HK-2 (cell line): Measurements from ENCODE around the gene CDH23.

Source experiments
- DNase-seq: peaks from one replicate; pipeline ENCODE4 v3.0.0-alpha.2; 2018; ENCODE audit not compliant: unreplicated experiment

CDH23 gene

DNA sequence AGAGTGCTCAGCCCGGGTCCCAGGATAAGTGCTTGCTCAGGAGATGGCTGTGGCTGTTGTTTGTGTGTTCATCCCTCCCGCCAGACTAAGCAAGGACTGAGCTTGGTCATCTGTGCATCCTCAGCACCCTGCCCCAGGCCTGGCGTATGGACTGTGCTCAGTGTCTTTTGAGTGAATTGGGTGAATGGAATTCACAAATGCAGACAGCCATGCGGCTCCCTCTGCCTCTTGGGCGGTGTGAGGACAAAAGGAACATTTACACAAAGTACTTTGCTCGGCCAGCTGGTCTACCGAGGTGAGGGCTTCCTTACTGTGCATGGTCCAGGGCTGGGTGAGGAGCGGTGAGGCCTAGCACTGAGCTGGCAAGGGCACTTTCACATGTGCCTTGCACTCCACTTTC is 120.2 kb downstream of the CDH23 start:
- no peak for DNase-seq

DNA sequence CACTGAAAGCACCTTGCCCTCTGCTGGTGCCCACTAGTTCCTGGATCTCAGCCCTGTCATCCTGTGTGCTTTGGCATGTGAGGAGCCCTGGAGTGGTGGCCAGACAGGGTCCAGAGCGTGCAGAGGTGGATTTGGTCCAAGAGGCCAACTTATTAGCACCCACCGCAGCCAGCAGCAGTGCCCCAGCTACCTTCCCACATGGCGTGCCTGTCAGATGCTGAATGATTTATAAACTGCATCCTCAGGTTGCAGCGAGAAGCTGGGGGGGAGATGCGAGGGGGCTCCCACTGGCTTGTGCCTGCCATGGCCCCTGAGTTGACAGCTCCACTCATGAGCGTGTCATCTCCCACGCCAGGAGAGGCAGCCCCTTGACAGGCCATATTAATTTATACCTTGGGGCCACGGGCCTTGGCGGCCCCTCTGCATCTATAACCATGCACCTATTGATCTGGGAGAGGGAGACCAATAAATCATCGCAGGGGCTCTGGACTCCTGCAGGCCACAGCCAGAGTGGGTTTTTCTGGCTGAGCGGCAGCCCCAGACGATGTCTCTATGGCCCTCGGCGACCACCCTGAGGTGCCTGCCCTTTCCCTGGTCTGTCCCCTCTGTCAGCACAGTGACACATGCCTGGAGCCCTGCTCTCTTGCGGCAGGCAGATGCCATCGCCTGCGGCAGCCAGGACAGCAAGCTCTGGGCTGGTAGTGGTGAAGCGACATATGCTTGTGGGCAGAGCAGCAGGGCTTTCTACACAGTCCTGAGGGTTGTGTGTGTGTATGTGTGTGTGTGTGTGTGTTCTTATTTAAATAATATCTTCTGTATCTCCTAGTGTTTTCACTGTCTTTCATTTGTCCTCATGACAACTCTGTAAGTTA is 120.8 kb downstream of the CDH23 start:
- DNase-seq: no peak

DNA sequence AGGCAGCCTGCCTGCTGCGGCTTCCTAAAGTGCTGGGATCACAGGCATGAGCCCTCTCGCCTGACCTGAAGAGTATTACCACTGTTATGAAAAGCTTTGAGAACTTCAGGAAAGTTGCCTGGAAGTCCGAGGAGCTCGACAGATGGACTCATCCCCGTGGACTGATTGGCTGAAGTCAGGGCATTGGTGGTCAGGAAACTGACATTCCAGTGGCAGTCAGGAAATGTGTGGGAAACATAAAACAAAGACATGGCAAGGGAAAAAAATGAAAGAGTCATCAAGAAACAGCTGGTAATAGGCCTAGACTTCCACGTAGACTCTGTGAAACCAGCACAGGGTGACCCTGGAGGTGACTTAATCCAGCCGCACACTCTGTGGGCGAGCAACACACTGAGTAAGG is 123.3 kb downstream of the CDH23 start:
- DNase-seq: no peak

GRCh38 chr10:71521504-71522441 is 125.1 kb downstream of the CDH23 start:
- no peak for DNase-seq

DNA sequence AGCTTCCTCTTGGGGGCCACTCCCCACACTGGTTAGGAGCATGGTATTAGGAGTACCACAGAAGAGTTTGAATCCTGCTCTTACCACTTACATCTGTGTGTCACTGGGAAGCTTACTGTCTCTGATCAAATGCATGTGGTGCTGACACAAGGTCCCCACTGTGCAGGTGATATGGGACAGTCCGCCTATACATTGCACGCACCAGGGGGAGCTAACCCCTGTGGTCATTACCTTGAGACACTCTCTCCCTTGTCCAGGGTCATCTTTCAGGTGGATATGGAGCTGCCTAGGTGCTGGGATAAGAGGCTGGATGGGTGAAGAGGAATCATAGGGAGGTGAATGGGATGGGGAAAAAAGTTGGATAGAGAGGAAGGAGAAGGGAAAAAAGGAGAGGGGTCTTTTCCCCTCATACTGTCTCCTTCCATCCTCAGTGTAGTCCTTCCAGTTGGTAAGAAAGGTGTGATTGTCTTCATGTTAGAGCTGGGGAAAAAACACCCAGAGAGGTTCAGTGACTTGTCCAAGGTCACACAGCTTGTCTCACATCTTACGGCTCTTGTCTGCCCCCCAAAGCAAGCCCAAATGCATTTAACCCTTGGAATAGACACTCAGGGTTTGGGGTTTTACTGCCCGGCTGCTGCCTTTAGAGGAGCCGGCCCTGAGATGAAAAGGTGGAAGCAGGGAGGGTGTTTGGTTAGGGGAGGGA is 125.9 kb downstream of the CDH23 start:
- DNase-seq: no peak

DNA sequence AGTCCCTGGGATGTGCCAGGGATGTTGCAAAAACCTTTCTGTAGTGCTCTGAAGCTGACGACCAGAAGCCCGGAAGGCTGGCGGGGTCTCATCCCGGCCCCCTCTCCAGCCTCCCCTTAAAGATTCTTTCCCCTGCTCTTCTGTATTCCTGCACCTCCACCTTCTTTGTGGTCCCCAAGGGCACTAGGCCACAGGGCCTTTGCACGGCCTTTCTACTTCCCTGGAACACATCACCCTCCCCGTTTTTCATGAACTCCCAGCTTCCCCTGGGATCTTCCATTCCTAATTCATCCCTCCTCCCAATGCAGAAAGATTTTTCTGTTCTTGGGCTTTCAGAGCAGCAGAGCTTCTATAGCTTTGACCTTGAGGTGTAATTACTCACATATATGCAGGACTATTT is 127.0 kb downstream of the CDH23 start:
- no peak for DNase-seq

DNA sequence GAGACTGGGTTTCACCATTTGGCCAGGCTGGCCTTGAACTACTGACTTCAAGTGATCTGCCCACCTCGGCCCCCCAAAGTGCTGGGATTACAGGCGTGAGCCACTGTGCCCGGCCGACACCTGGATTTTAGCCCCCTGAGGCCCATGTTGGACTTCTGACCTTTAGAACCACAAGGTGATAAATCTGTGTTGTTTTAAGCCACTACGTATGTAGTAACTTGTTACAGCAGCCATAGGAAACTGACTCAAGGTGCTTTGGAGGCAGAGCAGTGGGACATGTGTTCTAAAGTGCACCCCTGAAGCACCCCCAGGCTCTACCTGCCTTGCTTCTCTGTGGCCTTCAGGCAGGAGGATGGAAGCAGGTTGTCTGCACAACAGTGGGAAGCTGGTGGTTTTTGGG is 128.4 kb downstream of the CDH23 start:
- no peak for DNase-seq

DNA sequence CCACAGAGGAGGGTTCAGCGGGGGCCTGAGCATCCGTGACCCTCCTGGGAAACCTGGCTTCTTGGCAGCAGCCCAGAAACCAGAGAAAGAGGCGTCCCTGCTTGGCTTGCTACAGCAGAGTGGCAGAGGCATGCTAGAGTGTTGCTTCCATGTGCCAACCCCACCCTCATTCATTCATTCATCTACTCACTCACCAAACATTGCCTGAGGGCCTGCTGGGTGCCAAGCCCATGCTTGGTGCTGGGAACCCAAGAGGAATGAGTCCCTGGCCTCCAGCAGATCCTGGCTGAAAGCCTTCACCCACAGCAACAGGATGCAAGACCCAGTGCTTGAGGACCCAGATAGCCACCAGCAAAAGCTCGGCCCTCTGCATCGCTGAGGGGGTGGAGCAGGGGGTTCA is 129.0 kb downstream of the CDH23 start:
- no peak for DNase-seq

GRCh38 chr10:71526653-71527052 is 129.9 kb downstream of the CDH23 start:
- no peak for DNase-seq

DNA sequence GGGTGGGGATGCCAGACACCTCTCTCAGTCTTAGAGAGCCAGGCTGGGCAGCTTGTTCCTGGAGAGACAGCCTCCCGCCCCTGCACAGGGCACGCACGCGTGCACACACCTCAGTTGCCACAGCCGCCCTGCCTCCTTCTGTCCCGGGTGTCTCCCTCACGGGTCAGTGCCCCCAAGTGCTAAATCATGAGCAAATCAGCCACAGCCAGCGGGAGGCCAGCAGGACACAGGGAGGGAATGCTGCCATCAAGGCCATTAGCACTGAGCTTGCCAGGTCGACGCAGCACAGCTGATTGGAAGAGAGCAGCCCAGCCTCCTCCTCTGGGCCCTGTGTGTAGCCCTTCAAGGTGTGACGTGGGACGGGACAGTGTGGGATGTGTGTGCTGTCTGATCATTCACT is 130.4 kb downstream of the CDH23 start:
- peak; percentile 45 for DNase-seq

DNA sequence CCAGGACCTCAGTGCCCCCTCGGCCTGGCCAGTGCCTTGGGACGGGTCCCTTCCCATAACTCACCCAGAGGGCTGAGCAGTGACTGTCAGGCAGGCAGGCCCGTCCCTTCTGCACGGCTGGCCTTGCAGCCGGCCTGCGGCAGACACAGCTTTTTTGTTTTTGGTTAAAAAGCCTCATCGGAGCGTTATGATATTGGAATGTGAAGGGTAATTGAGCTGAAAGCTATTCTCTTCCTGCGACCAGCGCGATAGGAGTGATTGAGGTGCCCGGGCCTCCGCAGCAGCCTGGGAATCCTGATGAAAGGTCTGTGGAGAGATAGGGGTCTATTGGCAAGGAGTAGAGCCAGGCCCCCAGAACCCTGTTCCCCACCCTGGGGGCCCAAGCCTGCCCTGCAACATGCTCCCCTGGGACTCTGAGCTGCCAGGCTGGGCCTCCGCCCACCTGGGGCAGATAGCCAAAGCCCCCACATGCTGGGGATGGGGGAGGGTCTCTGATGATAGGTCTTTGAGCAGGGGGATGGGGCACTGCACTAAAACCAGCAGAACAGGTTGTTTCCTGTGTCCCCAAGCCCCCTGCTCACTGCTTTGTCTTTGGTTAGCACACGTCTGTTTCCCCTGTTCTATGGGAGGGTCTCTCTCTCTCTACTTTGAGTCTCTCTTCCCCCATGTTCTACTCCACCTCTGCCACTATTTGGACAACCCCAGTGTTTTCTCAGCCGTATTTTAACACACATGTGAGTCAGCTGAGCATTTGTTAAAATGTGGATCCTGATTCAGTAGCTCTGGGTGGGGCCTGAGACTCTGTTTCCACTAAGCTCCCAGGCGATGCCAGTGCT is 131.9 kb downstream of the CDH23 start:
- DNase-seq: no peak

DNA sequence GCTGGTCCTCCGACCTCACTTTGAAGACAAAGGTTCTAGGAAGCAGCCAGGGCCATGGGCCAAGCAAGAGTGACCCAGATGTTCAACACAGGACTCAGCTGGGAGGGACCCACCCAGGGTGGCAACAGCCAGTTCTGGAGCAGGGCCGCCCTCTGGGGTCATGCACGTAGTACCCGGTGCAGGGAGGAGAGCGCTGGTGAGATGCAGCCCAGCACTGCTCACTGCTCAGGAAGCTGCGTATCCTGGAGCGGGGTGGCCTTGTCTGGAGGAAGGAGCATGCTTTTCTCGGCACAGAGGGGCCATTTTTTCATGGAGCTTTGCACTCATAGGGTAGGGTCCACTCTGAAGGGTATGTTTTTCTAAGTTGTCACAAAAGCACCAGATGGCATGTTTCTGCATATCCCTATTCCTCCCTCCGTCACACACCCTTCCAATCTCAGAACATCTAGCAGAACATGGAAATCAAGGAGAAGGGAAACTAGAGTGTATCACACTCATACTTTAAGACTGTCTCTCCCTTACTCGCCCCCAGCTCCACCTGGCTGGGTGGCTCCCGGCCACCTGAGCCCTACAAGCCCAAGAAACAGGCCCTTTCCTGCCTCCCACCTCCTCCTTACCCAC is 132.6 kb downstream of the CDH23 start:
- DNase-seq: no peak

DNA sequence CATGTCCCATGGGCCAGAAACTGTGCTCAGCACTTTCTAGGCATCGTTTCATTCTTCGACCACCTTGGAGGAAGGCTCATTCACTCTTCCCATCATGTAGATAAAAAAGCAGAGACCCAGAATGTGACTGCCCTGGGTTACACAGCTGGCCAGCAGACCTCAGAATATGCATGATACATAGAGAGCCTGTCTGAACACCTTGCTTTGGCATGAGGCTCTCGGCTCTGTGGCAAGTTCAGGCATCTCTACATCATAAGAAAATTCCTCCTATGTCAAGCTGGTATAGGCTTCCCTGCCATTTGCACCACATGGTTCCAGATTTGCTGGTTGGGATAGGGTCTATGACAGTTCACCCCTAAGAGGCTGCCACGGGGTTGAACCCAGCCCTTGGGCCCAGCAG is 134.1 kb downstream of the CDH23 start:
- DNase-seq: no peak

- no peak for DNase-seq
Measured at GRCh38 chr10:71531485-71532446, 135.0 kb downstream of the CDH23 start.

GRCh38 chr10:71532878-71533277 is 136.2 kb downstream of the CDH23 start:
- no peak for DNase-seq

DNA sequence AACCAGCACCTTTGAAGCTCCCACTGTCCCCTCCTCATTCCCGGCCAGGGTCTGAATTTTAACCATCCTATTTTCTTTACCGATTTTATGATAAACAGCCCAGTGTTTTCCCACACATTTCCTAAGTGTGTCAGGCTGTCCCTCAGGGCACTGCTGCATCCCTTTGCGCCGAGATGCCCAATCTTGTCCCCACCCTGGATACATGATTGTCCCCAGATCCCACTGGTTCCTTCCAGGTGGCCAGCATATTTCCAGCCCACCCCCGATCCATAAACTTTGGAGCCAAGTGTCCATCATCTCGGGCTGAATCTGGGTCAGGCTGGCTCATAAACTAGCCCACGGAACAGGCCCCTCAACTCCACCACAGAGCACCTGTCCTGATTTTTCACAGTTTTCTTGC is 137.2 kb downstream of the CDH23 start:
- DNase-seq: no peak

GRCh38 chr10:71534568-71535194 is 138.0 kb downstream of the CDH23 start:
- no peak for DNase-seq

- no peak for DNase-seq
Measured at GRCh38 chr10:71536332-71536731, 139.6 kb downstream of the CDH23 start.

DNA sequence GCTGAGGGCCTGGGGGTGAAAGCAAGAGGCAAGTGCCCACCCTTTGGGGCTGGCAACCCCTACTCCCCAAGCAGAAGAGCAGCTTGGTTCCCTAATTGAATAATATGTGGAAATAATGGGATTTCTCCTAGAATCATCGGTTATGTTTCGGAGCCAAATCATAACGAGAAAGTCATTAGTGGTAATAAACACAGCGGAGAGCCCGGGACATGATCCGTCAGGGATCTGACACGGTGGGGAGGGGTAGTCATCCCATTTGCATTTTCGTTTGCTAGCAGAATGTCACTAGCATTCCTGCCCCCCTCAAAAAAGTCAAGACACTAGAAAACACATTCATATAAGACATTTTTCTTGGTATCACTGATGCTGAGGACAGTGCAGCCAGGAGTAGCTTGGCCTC is 140.4 kb downstream of the CDH23 start:
- DNase-seq: no peak
